ENCODE data around the gene TUBGCP3. TPM values are rescaled to one million over a fixed set of nuclear protein-coding genes. Genes with fewer than 3 reads are reported as not detected.

TUBGCP3 gene
- total RNA-seq, 1 experiment from 2014 or later, result 51.1 TPM

- intact Hi-C loops (cut with micrococcal nuclease; ENCODE audit: unreplicated experiment), result no loop called here
- ChIA-PET POLR2A (no interaction called here), CTCF (no interaction called here)
Measured at GRCh38 chr13:112469071-112469745, 118.7 kb downstream of the TUBGCP3 start.

DNA sequence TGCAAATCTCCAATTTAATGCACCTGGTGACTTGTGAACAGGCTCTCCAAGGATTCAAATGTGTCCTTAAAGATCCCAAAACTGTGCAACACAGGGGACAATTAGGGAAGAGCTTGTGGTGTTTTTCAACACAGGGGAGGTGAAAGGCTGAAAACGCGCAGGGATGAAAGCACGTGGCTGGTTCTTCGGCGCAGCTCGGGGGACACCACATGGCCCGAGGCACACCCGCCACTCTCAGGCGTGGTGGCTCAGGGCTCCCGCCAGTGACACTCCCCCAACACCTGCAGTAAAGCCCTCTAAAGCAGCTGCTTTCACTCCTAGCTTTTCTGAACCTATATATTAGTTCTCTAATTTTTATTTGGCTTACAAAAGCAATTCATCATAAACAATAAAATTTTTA lies 119.9 kb downstream of the TUBGCP3 start:
- DNase-seq, result no peak
- Histone ChIP-seq H3K9me3 (peaks cover 9% of the 10 kb centered on the region; the same call in 1 of the 2 replicates), H3K4me3 (ENCODE audit: low read depth, low read length) (no peak overlapping the region), H3K4me1 (no peaks in the 10 kb centered on the region), H3K27me3 (replicated peaks; ENCODE audit: control insufficient read depth, insufficient read depth, low read length) (no peaks in the 10 kb centered on the region), H3K36me3 (ENCODE audit: control insufficient read depth, insufficient read depth, low read length) (no peaks in the 10 kb centered on the region)
- TF ChIP-seq CTCF (IDR thresholded peaks at IDR 0.05; ENCODE audit: insufficient read depth in 1 of 2, low read depth in 1 of 2, low read length in 1 of 2, severe bottlenecking in 1 of 2, unreplicated experiment in 1 of 2), result no peak
- BruUV-seq (replicated peaks), result no TSS peak
- Mint-ChIP-seq H3K4me1 (ENCODE audit: low read depth, unreplicated experiment) (no peaks in the 10 kb centered on the region), H3K36me3 (ENCODE audit: insufficient read depth, unreplicated experiment) (no peaks in the 10 kb centered on the region), H3K27ac (ENCODE audit: unreplicated experiment) (no peak overlapping the region), H3K4me3 (ENCODE audit: unreplicated experiment) (no peak overlapping the region), H3K9me3 (ENCODE audit: unreplicated experiment) (no peaks in the 10 kb centered on the region), H3K27me3 (ENCODE audit: insufficient read depth, unreplicated experiment) (peaks cover 4% of the 10 kb centered on the region)
- intact Hi-C loops (cut with micrococcal nuclease; ENCODE audit: unreplicated experiment), result no loop called here
- CTCF ChIA-PET, result no interaction called here
- POLR2A ChIA-PET, result no interaction called here

More at GRCh38 chr13:112469071-112469745, 118.7 kb downstream of the TUBGCP3 start:
- Histone ChIP-seq H3K4me1 (no peaks in the 10 kb centered on the region), H3K4me3 (ENCODE audit: low read depth, low read length) (no peak overlapping the region), H3K27me3 (replicated peaks; ENCODE audit: control insufficient read depth, insufficient read depth, low read length) (no peaks in the 10 kb centered on the region), H3K9me3 (peaks cover 9% of the 10 kb centered on the region; the same call in 1 of the 2 replicates), H3K36me3 (ENCODE audit: control insufficient read depth, insufficient read depth, low read length) (no peaks in the 10 kb centered on the region)
- H3K36me3 Mint-ChIP-seq (ENCODE audit: insufficient read depth, unreplicated experiment), result no peaks in the 10 kb centered on the region
- no peaks in the 10 kb centered on the region for H3K9me3 Mint-ChIP-seq (ENCODE audit: unreplicated experiment)
- no peak overlapping the region for H3K27ac Mint-ChIP-seq (ENCODE audit: unreplicated experiment)
- no peak for DNase-seq
- no peak overlapping the region for H3K4me3 Mint-ChIP-seq (ENCODE audit: unreplicated experiment)
- peaks cover 4% of the 10 kb centered on the region for H3K27me3 Mint-ChIP-seq (ENCODE audit: insufficient read depth, unreplicated experiment)
- no peak for TF ChIP-seq CTCF (IDR thresholded peaks at IDR 0.05; ENCODE audit: insufficient read depth in 1 of 2, low read depth in 1 of 2, low read length in 1 of 2, severe bottlenecking in 1 of 2, unreplicated experiment in 1 of 2)
- no peaks in the 10 kb centered on the region for H3K4me1 Mint-ChIP-seq (ENCODE audit: low read depth, unreplicated experiment)
- no TSS peak for BruUV-seq (replicated peaks)

DNA sequence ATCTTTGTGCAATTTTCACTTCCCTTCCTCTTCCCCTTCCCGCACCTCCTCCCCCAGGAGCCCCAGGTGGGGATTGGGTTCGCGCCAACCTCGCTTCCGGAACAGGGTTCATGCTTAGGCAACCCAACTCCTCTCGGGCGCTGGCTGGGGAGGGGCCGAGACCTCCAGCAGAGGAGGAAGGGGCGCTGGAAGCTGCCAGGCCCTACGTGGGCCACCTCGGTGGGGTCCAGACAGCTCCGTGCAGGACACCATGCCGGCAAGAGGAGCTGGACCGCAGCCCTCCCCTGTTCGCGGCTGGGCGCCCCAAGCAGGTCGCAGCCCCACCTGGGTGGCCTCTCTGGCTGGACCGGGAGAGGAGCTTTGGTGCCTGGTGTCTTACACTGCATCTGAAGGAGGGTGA lies 120.7 kb downstream of the TUBGCP3 start:
- no peaks in the 10 kb centered on the region for H3K9me3 Mint-ChIP-seq (ENCODE audit: unreplicated experiment)
- no peaks in the 10 kb centered on the region for H3K36me3 Mint-ChIP-seq (ENCODE audit: insufficient read depth, unreplicated experiment)
- intact Hi-C loops (cut with micrococcal nuclease; ENCODE audit: unreplicated experiment), result no loop called here
- CTCF ChIA-PET, result no interaction called here
- Histone ChIP-seq H3K9me3 (peaks cover 9% of the 10 kb centered on the region; the same call in 1 of the 2 replicates), H3K4me3 (ENCODE audit: low read depth, low read length) (no peak overlapping the region), H3K36me3 (ENCODE audit: control insufficient read depth, insufficient read depth, low read length) (no peaks in the 10 kb centered on the region), H3K27me3 (replicated peaks; ENCODE audit: control insufficient read depth, insufficient read depth, low read length) (no peaks in the 10 kb centered on the region), H3K4me1 (no peaks in the 10 kb centered on the region)
- POLR2A ChIA-PET, result no interaction called here
- H3K27ac Mint-ChIP-seq (ENCODE audit: unreplicated experiment), result no peak overlapping the region
- no TSS peak for BruUV-seq (replicated peaks)
- H3K4me3 Mint-ChIP-seq (ENCODE audit: unreplicated experiment), result no peak overlapping the region
- no peak for TF ChIP-seq CTCF (IDR thresholded peaks at IDR 0.05; ENCODE audit: insufficient read depth in 1 of 2, low read depth in 1 of 2, low read length in 1 of 2, severe bottlenecking in 1 of 2, unreplicated experiment in 1 of 2)
- H3K4me1 Mint-ChIP-seq (ENCODE audit: low read depth, unreplicated experiment), result no peaks in the 10 kb centered on the region
- H3K27me3 Mint-ChIP-seq (ENCODE audit: insufficient read depth, unreplicated experiment), result peaks cover 4% of the 10 kb centered on the region
- no peak for DNase-seq

Data from Caco-2 (cell line).